HG03469 (cell line): ENCODE data around the gene MUC3A.

ENCODE experiments used
- ATAC-seq: cut with Tn5 transposase; IDR thresholded peaks from one replicate; pipeline ENCODE4 v1.9.1; 2021; ENCODE audit warnings: mild to moderate bottlenecking, moderate library complexity, moderate number of reproducible peaks; ENCODE audit not compliant: unreplicated experiment

MUC3A gene

DNA sequence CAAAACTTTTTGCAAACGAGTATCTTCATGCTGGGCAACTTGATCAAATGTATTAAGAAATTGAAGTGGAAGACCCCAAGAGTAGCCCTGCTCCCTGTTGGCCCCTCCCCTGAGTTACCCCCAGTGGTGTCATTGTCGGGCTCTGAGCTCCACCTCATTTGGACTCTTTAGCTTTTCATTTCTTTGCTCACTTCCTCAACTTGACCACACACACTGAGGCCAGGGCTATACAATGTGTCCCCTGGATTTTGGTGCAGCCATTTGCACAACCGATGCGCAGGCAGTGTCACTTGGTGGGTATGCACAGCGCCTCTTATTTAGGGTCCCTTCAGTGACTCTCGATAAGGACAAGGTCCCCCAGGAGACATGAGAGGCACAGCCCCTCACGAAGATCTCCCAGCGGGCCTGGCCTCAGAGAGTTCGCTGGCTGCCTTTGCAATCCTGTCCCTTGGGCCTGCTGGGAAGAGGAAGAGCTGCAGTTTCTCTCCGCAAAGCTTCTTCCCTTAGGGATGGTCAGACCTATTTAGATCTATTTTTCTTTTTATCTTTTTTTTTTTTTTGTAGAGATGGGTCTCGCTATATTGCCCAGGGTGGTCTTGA is 2.5 kb upstream of the MUC3A start:
- ATAC-seq = no peak

- ATAC-seq = no peak
Measured at GRCh38 chr7:100947792-100948191, 1.5 kb upstream of the MUC3A start.

DNA sequence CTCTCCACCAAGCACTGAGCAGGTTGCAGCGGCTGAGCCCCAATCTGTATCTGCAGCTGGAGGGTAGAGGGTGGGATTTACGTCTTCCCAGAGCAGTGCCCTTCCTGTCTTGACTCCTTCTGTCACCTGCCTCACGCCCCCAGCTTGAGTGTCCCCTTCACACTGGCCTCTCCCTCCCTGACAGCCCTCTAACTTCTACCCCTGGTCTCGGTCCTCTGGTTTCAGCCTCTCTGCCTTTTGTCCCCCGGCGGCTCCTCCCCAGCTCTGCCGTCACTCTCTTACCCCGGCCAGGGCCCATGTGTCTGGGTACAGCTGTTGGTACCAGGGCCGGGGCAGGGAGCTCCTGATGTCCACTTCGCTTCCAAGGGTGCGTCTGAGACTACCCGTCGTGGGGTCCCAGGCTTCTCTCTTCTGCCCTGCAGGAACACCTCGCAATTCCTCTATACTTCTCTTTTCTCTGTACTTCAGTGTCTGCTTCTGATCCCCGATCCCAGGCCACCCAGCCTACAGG is 654 bp downstream of the MUC3A start:
- no peak for ATAC-seq

GRCh38 chr7:100951172-100951571 is 1.8 kb downstream of the MUC3A start:
- ATAC-seq = no peak

DNA sequence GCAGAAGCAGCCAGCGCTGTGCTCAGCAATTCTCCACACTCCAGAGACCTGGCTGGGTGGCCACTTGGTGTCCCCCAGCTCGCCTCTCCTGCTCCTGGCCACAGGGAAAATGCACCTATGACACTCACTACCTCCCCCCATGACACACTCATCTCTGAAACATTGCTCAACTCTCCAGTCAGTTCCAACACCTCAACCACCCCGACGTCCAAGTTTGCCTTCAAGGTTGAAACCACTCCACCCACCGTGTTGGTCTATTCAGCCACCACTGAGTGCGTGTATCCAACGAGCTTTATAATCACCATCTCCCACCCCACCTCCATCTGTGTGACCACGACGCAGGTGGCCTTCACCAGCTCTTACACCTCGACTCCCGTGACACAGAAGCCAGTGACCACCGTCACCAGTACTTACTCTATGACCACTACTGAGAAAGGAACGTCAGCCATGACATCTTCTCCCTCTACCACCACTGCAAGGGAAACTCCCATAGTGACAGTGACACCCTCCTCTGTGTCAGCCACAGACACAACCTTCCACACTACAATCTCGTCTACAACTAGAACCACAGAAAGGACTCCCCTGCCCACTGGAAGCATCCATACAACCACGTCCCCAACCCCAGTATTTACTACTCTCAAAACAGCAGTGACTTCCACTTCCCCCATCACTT is 2.7 kb downstream of the MUC3A start:
- no peak for ATAC-seq

DNA sequence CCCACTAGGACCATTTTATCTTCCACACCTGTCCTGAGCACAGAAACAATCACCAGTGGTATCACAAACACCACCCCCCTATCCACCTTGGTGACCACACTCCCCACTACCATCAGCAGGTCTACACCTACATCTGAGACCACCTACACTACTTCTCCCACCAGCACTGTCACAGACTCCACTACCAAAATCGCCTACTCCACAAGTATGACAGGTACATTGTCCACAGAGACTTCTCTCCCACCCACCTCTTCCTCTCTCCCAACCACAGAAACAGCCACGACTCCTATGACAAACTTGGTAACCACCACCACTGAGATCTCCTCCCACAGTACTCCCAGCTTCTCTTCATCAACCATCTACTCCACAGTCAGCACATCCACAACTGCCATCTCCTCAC is 3.3 kb downstream of the MUC3A start:
- no peak for ATAC-seq

DNA sequence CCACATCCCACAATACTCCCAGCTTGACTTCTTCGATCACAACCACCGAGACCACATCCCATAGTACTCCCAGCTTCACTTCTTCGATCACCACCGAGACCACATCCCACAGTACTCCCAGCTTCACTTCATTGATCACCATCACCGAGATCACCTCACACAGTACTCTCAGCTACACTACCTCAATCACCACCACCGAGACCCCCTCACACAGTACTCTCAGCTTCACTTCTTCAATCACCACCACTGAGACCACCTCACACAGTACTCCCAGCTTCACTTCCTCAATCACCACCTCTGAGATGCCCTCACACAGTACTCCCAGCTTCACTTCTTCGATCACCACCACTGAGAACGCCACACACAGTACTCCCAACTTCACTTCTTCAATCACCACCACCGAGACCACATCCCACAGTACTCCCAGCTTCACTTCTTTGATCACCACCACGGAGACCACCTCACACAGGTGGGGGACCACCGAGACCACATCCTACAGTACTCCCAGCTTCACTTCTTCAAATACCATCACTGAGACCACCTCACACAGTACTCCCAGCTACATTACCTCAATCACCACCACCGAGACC is 8.6 kb downstream of the MUC3A start:
- ATAC-seq = no peak

DNA sequence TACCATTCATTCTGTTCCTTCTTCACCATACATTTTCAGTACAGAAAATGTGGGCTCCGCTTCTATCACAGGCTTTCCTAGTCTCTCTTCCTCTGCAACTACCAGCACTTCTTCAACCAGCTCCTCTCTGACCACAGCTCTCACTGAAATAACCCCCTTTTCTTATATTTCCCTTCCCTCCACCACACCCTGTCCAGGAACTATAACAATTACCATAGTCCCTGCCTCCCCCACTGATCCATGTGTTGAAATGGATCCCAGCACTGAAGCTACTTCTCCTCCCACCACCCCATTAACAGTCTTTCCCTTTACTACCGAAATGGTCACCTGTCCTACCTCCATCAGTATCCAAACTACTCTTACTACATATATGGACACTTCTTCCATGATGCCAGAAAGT is 10.6 kb downstream of the MUC3A start:
- ATAC-seq = no peak

GRCh38 chr7:100962537-100962936 is 13.2 kb downstream of the MUC3A start:
- no peak for ATAC-seq

- ATAC-seq = no peak
Measured at GRCh38 chr7:100963386-100963785, 14.1 kb downstream of the MUC3A start.

- no peak for ATAC-seq
Measured at GRCh38 chr7:100963874-100964273, 14.5 kb downstream of the MUC3A start.

DNA sequence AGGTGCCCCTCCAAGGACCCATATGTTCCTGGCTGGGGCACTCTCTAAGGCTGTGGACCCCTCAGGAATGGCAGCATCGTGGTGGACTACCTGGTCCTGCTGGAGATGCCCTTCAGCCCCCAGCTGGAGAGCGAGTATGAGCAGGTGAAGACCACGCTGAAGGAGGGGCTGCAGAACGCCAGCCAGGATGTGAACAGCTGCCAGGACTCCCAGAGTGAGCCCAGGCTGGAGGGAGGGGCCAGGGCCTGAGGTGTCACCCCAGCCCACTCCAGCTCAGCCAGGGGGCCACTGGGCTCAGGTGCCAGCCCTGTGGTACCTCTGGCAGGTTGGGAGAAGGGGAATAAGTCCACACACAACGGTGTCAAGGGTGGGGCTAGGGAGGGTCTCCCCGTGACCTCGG is 15.3 kb downstream of the MUC3A start:
- no peak for ATAC-seq

DNA sequence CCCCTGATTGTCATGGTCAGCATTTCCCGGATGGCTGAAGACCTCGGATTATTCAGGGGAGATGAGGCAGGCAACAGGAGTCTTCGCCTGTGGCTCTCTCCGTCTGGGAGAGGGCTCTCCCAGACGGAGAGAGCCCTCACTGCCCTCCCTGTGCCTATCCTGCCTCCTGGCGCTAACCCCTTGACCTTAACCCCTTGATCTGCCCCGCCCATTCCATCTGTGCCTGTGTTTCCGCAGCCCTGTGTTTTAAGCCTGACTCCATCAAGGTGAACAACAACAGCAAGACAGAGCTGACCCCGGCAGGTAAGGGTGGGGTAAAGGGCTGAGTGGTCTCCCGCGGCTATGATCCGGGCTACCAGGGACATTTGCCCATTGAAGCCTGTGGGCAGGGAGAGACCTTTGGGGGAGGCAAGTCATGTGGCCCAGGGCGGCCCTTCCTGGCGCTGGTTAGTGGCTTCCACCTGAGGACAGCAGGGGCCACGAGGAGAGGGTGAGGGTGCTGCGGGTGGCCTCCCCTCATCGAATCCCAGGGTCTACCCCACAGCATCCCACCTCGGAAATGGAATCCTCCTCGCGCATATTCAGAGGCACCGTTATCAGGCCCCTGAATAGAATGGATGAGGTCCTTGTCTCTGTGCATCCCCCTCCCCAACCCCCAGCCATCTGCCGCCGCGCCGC is 15.8 kb downstream of the MUC3A start:
- ATAC-seq = no peak

GRCh38 chr7:100965723-100966541 is 16.6 kb downstream of the MUC3A start:
- ATAC-seq = no peak

DNA sequence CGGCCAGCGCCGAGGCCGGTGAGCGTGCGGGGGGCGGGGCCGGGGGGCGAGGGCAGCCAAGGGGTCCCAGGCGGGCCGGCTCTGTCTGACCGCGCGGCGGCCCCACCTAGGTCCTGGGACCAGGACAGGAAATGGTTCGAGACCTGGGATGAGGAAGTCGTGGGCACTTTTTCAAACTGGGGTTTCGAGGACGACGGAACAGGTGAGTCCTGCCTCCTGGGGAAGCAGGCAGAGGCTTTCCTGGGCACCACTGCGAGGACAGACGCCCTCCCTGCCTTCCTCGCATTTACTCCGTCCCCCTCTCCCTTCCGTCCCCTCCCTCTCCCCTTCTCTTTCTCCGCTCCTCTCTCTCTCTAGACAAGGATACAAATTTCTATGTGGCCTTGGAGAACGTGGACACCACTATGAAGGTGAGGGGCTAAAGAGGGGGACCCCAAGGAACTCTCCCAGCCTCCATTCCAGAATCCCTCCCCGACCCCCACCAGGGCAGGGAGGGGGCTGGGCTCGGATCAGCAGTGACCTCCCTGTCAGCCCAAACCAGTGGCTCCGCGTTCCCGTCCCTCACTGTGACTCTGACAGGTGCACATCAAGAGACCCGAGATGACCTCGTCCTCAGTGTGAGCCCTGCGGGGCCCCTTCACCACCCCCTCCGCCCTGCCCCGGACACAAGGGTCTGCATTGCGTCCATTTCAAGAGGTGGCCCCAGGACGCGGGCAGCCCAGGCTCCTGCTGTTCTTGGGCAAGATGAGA is 17.4 kb downstream of the MUC3A start:
- ATAC-seq = no peak

DNA sequence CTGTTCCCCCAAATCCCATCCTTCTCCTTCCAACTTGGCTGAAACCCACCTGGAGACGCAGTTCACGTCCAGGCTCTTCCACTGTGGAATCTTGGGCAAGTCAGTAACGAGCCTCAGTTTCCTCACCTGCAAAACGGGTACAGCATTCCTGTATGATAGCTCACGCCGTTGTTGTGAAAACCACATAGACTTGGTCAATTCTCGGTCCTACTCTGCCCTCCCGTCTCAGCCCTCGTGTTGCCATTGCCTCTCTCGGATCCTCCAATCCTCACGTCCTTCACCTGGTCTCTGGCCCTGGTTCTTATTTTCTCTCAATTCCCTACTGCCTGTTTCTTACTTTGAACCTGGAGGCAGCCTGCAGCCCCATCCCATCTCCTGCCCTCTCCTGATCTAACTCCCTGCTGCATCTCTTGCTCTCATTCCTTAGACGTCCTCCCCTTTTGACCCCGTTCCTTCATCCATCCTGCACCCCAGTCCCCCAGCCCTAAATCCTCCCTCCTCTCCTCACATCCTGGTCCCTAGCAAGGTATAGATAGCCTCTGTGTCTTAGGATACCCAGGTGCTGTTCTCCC is 18.0 kb downstream of the MUC3A start:
- no peak for ATAC-seq

DNA sequence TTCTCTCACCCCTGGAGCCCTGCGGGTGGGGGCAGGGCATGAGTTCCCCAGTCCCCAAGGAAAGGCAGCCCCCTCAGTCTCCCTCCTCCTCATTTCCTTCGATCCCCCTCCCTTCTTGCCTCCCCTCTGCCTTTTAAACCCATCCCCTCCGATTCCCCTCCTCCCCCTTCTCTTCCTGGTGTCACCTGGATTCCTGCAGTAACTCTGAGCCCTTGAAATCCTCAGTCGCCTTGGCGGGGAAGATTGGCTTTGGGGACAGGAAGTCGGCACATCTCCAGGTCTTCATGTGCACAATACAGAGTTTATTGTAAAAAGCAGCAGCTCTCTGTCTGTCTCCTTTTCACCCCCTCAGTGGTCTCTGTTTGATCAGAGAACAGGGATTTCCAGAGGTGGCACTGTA is 18.7 kb downstream of the MUC3A start:
- ATAC-seq = no peak

DNA sequence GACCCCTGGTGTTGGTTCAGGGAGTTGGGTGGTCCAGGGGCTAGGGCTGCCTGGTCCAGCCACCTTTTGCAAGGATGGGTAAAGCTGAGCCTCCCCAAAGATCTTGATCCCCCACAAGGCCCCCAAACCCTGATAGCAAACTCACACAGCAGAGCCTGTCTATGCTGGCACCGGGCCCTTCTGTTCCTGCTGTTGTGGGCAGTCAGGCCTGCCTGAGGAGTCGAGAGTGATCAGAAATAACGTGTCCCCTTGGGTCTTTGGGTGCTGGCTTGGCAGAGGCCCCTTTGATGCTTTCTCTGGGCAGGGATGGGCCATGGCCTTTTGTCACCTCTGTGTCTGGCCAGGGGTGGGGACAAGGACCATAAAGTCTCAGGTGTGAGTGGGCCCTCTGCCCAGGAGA is 19.3 kb downstream of the MUC3A start:
- no peak for ATAC-seq

DNA sequence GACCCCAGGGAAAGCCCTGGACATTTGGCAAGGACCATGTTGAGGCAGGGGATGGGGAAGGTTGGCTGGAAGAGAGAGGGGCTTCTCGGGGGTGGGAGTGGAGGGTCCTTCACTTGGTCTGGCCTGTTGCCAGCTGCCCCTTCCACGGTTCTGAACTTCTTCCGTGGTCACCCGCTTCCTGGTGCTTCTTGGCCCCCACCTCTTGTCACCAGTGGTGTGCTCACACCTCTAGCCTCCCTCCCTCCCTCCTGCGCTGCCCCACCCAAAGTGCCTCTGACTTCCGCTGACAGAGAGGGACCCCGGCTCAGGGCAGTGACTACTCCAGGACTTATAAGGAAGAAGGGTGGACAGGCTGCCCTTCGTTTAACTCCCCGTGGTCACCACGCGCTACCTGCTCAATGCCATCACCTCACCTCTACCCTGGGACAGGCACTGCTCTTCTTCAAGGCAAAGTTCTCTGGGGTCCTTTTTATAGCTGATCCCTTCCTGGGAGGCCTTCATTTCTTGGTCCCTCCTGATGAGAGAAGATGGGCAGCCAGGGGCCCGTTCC is 19.8 kb downstream of the MUC3A start, which contains the start of gene MUC12:
TSS of gene MUC12 (plus strand) at position 500 of the 550 bp plus-strand sequence. CDS start 58 bp downstream, outside the sequence.
- no peak for ATAC-seq
